HG02870 (cell line): ENCODE data around the gene GNAI1.
A peak's percentile ranks its signal among the peaks of the same experiment; 100 is the strongest.

Experiments used
- ATAC-seq: cut with Tn5 transposase; IDR thresholded peaks from one replicate; pipeline ENCODE4 v1.9.1; 2021; ENCODE audit warnings: mild to moderate bottlenecking, moderate library complexity; ENCODE audit not compliant: unreplicated experiment

GNAI1 gene

DNA sequence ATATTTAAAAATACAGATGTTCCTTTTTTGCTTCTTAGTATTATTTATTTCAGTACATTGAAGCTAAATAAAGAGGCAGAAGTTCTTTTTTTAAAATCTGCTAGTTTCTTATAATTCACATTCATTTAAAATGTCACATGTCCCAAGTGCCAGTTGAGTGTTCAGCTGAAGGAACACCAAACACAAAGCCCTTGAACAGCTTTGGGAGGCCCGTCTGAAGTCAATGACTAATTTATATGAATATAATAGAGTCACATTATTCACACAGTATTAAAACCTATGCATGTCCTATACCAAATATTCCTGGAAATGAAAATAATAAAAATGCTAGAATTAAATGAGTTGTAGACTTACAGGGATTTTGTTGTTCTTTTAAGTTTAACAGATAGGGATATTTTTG lies 70.3 kb downstream of the GNAI1 start:
- no peak for ATAC-seq

DNA sequence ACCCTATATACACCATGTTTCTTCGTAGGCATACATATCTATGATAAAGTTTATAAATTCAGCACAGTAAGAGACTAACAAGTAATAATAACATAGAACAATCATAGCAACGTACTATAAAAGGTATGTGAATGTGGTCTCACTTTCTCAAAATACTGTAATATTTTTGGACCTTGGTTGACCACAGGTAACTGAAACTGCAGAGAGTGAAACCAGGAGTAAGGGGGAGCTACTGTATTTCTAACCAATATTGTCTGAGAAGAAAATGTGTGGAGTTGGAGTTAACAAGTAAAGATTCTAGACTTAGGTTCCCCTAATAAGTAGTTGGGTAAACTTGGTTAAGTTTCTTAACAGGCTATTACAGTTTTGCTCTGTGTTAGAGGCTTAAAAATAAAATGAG lies 72.1 kb downstream of the GNAI1 start:
- peak; percentile 86 for ATAC-seq

DNA sequence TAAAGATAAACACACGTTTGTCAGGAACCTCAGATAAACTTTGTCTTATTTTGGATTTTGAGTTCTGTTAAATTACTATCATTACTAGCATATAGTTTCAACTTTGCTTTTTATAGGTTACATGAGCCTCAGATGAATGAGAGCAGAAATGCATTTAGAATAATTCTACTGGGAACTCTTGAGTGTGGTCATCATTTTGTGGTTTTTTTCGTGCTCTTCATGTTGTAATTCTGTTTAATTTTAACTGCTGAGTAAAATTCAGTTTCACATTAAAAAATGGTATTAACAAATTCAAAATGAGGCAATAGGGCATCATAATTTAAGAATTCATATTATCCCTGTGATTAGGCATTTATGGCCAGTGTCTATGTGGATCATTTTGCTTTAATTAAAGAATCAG lies 72.9 kb downstream of the GNAI1 start:
- no peak for ATAC-seq

DNA sequence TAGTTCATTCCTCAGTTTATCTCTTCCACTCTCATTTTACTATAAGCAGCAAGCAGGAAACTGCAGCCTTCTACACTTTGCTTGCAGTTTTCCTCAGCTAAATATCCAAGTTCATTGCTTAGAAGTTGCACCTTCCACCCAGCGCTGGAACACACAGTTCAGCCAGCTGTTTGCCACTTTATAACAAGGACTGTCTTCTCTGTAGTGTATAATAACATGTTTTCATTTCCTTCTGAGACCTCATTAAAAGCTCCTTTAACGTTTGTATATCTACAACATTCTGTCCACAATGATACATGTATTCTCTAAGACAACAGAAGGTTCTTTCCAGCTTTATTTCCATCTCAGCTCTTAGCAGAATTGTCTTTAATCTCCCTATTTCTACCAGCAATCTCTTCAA lies 74.1 kb downstream of the GNAI1 start:
- ATAC-seq = no peak

DNA sequence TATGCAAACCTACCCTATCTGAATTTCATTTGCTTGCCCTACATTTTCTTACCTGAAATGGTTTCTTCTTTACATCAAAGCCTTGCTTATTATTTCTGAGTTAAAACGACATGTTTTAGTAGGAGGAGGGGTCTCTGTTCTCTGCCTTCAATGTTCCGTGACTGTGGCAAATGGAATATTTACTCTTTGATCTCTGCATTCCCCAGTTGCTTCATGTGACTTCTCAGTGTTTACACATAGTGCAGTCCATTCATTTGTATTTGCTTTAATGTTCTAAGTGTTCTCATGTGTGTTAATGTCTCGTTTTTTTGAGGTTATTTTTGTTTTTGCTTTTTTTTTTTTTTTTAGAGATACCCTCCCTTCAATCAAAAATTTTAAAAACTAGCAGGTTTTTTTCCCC lies 75.8 kb downstream of the GNAI1 start:
- no peak for ATAC-seq

DNA sequence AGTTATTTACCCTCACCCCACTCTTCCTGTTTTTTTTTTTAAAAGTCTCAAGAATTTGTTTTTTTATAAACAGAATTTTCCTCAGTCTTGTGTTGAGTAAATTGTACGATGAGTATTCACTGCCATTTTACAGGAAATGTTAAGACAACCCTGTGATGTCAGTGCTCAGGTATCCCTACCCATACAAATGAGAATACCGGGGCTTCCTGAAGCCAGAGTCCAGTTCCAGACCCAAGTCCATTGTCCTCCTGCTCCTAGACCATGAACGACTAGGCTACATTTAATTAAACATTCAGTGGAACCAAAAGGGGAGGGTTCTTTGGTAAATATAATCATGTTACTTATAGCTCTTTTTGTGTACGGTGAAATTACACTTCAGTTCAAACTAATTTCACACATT lies 79.2 kb downstream of the GNAI1 start:
- ATAC-seq = no peak

DNA sequence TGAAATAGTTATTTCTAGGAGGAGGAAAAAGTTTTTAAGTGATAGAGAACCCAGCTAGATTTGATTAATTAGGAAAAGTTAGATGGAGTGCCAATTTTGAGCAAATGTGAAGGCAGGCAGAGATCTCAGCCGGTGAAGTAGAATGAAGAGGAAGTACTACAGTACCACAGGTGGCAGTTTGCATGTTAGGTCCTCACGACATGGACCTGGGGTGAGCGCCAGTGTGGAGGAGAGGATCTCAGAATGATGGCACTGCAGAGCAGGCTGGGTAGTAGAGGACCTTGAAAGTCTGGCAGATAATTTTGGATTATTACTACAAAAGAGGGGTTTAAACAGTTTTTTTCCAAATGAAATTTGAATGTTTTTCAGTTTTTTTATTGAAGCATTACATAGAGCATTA lies 81.1 kb downstream of the GNAI1 start:
- no peak for ATAC-seq

DNA sequence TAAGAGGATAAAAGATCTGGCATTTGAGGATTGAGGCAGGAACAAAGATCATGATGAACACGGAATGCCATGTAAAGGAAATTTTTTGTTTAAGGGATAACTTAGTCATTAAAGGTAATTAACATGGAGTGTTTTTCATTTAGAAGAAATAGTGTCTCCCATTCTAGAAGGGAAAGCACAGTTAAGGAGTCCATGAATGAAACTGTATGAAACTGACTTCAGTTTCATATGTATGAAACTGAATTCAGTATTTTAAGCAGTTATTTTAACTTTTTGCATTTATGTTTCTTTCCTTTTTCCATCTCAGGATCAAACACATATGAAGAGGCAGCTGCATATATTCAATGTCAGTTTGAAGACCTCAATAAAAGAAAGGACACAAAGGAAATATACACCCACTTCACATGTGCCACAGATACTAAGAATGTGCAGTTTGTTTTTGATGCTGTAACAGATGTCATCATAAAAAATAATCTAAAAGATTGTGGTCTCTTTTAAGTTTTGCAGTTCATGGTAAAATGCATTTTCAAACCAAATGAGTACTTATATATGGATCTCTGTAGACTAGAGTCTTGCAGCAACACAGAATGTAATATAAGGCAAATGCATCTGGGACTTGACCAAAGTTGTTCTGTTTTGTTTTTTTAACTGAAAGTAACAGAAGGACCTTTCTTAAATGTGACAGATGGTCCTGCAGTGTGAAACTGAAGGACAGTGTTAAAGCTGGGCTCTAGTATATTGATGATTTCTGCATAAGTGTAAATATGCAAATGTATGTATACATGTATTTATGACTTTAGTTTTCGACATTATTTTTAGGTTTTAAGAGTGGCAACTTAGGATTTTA lies 82.6 kb downstream of the GNAI1 start:
- peak; percentile 54 for ATAC-seq

DNA sequence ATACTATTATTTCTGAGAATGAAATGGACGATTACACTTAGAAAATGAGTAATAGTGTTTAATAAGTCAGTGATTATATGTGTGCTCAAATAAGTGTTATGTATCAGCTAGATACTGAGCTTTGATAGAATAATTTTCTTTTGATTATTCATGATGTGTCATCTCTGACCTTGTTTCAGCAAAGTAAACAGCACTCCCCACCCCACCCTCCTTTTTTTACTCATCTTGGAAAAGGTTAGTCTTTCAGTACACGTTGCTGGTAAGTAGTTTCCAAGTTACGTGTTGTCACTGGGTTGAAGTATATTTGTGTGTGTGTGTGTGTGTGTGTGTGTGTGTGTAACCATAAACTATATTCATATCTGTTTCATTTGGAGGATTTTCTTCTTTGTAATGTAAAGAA lies 84.1 kb downstream of the GNAI1 start:
- ATAC-seq = no peak

DNA sequence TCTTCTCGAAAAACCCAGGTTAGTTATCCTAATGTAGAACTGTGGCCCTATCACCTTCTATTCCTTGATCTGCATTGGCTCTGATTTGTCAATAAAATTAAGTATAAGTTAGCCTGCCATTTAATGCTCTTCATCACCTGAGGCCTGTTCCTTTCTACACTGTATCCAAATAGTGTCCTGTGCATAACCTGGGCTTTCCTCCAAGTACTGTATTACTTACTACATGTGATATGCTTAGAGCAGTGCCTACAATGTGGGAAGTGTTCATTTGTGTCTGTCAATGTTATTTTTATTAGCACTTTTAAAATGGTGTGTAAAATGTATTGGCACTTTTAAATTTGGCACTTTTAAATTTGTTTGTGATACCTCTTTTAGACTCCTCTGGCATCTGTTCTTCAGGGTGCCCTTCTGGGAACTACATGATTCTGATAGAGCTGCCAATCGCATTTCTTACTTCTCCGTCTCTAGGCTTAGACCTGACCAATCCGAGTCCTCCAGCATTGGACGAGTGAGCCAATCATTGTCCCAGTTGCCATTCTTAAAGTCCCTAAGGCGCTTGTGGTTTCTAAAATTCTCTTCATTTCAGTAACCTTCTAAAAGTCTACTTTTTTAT lies 85.5 kb downstream of the GNAI1 start:
- no peak for ATAC-seq

DNA sequence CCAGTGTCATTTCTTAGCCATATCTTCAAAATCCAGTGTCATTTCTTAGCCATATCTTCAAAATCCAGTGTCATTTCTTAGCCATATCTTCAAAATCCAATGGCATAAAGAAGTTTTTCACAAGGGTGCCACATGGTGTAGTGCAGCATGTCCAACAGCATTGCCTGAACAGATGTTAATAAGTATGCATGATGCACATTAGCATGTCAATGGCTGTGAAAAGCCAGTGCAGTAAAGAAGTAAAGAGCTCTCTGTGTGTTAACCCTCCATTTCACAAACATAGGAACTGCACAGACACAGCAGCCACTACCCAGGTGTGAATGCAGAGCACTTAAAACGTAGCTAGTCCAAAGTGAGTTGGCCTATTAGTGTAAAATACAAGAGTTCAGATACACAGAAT lies 89.8 kb downstream of the GNAI1 start:
- no peak for ATAC-seq

DNA sequence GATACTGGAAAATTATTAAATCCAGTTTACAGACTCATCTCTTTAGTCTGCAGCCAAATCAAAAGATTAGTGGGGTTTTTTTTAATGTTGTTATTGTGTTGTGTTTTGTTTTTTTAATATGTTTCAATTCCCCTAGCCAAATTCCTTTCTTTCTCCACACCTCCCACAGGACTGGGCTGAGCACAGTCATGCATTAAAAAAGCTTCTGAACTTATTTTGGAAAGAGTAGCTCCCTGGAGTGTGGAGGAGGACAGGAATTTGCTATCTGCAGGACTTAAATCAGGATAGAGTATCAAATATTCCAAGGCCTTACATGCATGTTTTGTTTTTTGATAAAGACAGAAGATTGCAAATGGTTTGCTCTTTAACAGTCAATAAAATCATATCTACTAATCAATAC lies 90.7 kb downstream of the GNAI1 start:
- ATAC-seq = no peak

DNA sequence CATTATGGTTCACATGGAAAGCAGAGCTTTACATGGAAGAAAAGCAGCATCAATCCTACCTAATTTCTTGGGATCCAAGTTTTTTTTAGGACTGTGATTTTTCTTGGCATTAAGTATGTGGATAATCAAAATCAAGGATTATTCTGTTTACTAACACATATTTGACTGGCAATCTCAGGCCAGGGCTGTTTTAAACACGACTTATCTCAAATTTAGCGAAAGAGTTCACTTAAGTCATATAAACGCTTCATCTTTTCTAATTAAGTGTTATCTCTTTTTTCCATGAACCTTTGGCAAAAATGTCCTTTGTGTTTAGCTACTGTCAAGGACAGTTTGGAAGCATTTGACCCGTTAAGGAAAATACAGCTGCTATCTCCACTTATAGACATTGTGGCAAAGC lies 92.0 kb downstream of the GNAI1 start:
- ATAC-seq = no peak

DNA sequence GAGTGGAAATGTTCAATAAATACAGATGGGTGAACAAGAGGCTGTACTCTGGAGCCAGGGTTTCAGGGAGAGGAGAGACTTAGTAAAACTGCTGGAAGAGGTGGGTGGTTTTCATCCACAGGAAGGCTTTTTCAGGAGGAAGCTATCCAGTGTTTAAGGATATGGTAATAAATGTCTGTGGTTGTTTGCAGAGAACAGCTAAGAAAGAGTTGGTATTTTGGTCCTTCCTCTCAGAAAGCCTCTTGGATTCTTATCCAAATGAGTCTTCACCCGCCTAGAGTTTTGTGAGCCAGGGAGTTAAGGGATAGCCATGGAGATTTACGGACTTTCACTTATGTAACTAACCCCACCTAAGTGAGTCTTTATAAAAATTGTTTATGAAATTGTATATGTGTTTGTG lies 95.7 kb downstream of the GNAI1 start:
- no peak for ATAC-seq

DNA sequence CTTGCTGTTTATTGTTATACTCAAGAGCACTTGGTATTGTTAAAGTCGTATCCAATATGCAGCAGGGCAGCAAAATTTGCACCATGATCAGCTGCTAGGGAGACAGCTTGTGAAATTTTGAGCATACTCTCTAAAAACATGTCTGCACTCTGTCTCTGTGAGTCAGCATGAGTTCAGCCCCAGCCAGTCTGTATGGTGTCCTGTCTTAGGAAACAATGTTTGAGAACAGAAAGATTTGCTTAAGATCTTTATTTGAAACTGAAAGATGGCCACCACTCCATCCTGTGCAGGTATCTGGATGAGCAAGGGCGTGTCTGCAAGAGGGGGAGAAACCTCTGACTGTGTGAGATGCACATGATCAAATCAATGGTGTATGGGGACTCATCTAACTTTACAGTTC lies 97.1 kb downstream of the GNAI1 start:
- no peak for ATAC-seq

DNA sequence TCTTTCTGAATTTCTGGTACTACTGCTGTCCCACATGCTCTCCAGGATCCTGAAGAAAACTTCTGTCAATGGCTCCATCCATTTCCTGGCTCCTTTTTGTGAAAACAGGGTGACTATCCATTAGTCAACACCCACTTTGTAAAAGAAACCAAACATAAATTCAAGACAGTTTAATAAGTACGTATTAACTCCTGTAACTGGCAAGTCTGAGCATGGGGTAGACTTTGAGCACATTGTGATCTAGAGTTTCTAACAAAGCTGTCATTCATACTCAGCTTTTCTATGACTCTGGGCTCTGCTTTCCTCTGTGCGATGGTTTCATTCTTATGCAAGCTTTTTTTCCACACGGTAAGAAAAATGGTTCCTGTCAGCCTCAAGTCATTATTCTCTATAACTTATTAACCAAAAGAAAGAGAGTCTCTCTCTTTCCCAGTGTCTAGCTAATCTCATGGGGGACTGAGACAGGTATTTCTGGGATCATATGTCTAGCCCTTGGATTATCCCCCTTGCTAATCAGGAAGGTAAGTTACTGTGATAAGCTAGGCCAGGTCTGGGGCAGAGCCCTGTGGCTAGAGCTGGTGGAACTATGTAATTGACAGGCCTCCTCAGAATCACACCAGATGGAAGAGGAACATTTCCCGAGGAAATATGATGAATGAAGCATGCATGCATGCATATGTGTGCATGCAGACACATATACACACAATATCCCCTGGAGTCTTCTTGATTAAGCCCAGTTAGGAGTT lies 98.5 kb downstream of the GNAI1 start:
- ATAC-seq = no peak

DNA sequence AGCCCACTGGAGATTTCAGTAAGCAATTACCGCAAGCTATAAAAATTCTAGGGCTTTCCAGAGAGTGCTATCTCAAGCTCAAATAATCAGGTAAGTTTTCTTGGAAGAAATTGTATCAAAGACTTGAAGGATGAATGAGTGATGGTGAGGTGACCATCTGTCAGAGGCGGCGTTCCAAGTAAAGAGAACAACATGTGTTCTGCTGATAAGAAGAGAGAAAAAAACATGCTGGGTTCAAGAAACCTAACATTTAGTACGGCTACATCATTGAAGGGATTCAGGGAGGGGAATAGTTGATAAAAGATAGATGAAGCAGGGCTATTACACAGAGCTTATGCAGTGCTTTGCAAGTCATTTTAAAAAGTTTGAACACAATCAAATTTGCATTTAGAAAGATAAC lies 100.7 kb downstream of the GNAI1 start:
- ATAC-seq = no peak

DNA sequence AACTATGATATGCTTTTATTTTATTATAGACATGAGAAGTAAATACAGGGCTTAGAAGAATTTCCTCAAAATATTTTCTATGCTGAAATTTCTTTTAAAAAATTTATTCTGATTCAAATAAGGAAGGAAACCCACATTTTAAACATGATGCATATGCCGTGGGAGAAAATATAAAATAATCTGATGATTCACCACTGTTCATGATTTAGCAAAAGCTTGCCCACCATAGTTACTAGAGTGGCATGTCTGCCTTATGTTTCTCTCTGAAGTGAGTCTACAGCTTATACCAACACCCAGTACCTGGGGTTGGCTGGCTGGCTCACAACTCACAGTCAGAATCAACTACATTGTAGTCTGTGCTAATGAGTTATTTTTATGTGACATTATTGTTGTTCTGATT lies 102.0 kb downstream of the GNAI1 start:
- no peak for ATAC-seq

DNA sequence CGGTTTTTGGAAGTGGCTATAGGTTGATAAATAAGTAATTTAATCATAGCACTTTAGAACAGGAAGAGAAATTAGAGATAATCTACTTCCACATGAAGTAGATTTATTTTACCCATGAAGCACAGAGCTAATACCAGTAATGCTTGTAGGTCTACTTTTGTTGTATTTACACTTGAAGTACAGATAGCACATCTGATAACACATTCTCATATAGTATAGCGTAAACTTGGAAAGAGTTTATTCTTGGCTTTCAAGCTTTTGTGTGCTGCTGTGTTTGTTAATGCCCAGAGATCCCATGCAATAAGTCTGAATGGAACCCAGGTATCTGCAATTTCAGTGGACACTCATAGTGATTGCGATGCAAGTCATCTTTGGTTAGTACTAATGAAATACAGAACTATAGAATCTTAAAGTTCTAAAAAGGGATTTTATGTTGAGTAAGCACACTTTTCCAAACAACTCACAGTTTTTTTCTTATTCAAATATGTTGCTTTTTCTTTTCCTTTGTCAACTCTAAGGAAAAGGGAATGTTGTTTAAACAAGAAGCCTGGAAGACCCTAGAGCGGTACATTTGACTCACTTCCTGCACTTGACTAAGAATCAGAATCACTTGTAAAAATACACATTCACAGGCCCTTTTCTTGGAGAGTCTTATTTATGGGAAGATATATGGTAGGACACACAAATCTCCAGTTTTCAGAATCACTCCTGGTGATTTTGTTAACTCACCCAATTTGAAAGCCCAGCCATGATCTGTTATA lies 105.8 kb downstream of the GNAI1 start:
- no peak for ATAC-seq

DNA sequence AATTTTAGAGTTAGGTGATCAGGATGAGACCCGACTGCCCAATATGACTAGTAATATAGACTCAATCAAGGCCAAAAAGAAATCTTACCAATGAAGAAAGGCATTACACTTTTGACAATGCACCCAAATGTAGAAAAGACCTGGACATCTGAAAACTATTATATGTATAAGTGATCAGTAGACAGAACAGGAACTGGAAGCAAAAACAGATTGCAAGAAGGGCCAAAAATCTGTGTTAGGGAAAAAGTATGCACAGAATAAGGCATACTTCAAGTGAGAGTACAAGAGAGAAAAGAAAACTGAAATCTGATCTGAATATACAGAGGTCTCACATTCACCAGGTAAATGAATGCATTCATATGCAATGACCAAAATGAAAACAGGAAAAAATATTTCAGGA lies 107.0 kb downstream of the GNAI1 start:
- ATAC-seq = no peak

DNA sequence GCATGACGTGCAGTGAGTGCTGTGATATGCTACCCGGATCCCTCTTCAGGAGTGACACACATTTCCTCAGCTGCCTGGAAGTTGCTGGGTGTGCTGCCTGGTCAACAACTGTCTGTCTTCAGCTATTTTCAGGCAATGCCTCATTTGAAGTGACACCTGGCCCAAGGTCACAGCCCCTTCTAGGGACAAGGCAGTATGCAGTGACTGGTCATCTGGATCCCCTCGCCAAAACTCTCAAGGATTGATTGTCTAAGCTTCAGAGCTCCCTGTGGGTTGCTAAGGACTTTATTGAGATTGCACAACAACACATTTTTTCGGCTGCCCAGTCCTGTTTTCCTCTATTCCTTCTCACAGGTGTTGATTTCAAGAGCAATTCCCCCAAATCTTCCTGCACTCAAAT lies 108.8 kb downstream of the GNAI1 start:
- ATAC-seq = no peak
